ENCODE data around the gene RNF183.
A peak's percentile ranks its signal among the peaks of the same experiment; 100 is the strongest.
"Not testable (repeated sequence)": the region's sequence is repeated elsewhere in the genome, so short reads cannot be mapped to it uniquely, and the experiment has no call there.

RNF183 gene

DNA sequence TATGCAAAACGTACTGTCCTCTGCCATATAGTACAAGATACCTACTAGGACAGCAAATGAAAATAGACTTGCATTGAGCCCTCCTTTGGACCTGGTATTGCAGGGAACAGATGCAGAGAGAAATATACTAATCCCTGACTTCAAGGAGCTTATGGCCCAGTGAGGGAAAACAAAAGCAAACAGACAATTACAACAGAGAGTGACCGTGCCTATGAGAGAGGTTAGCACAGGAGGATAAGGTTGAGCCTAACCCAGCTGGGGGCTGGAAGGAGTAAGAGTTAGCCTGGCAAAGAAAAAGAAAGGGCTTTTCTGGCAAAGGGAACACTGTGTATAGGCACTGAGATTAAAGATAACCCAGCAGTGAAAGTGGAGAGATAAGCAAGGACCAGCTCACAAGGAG lies 33.3 kb downstream of the RNF183 start:
- H3K4me3 Mint-ChIP-seq: no peak overlapping the region
- H3K27me3 Mint-ChIP-seq: no peaks in the 10 kb centered on the region
- peak overlapping the region; percentile 36 for H3K27ac Mint-ChIP-seq

GRCh38 chr9:113269355-113269754 lies 33.8 kb downstream of the RNF183 start:
- peaks cover 20% of the 10 kb centered on the region for H3K4me1 Mint-ChIP-seq (ENCODE audit: low read depth)
- no peaks in the 10 kb centered on the region for H3K27me3 Mint-ChIP-seq
- no peak overlapping the region for H3K4me3 Mint-ChIP-seq
- peaks cover 5% of the 10 kb centered on the region for H3K36me3 Mint-ChIP-seq
- H3K27ac Mint-ChIP-seq: peak overlapping the region; percentile 36
- no peaks in the 10 kb centered on the region for H3K9me3 Mint-ChIP-seq (ENCODE audit: low read depth)

More for the DNA sequence above, 33.3 kb downstream of the RNF183 start:
- Mint-ChIP-seq H3K9me3 (ENCODE audit: low read depth) (no peaks in the 10 kb centered on the region), H3K36me3 (peaks cover 3% of the 10 kb centered on the region), H3K4me1 (ENCODE audit: low read depth) (peaks cover 21% of the 10 kb centered on the region)

- Mint-ChIP-seq H3K27me3 (no peaks in the 10 kb centered on the region), H3K4me3 (no peak overlapping the region), H3K4me1 (ENCODE audit: low read depth) (peaks cover 11% of the 10 kb centered on the region), H3K36me3 (peaks cover 5% of the 10 kb centered on the region), H3K27ac (no peak overlapping the region), H3K9me3 (ENCODE audit: low read depth) (no peaks in the 10 kb centered on the region)
Measured at GRCh38 chr9:113267911-113268566, 35.1 kb downstream of the RNF183 start.

DNA sequence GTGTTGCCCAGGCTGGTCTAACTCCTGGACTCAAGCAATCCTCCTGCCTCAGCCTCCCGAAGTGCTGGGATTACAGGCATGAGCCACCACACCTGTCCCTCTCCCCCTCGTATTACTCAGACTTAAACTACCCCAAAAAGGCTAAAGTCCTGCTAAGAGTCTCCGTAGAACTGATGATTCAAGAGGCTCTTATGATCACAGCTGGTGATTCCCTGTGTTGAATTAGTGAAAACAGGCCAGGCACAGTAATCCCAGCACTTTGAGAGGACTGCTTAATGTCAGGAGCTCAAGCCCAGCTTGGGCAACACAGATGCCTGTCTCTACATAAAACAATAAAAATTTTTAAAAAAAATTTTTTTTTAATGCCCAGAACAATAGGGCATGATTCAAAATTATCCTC lies 37.0 kb downstream of the RNF183 start:
- Mint-ChIP-seq H3K4me3 (no peak overlapping the region), H3K36me3 (peaks cover 5% of the 10 kb centered on the region), H3K4me1 (ENCODE audit: low read depth) (peaks cover 11% of the 10 kb centered on the region), H3K9me3 (ENCODE audit: low read depth) (no peaks in the 10 kb centered on the region), H3K27me3 (no peaks in the 10 kb centered on the region), H3K27ac (no peak overlapping the region)

GRCh38 chr9:113261917-113262671 lies 41.1 kb downstream of the RNF183 start:
- no peaks in the 10 kb centered on the region for H3K9me3 Mint-ChIP-seq (ENCODE audit: low read depth)
- no peaks in the 10 kb centered on the region for H3K27me3 Mint-ChIP-seq
- H3K36me3 Mint-ChIP-seq: peaks cover 21% of the 10 kb centered on the region
- H3K4me3 Mint-ChIP-seq: no peak overlapping the region
- H3K4me1 Mint-ChIP-seq (ENCODE audit: low read depth): no peaks in the 10 kb centered on the region
- H3K27ac Mint-ChIP-seq: no peak overlapping the region

- Mint-ChIP-seq H3K27me3 (no peaks in the 10 kb centered on the region), H3K36me3 (peaks cover 24% of the 10 kb centered on the region), H3K27ac (no peak overlapping the region), H3K4me1 (ENCODE audit: low read depth) (no peaks in the 10 kb centered on the region), H3K9me3 (ENCODE audit: low read depth) (no peaks in the 10 kb centered on the region), H3K4me3 (no peak overlapping the region)
Measured at GRCh38 chr9:113258282-113258681, 44.9 kb downstream of the RNF183 start.

GRCh38 chr9:113257863-113258262 lies 45.3 kb downstream of the RNF183 start:
- H3K4me3 Mint-ChIP-seq: no peak overlapping the region
- no peaks in the 10 kb centered on the region for H3K9me3 Mint-ChIP-seq (ENCODE audit: low read depth)
- peaks cover 24% of the 10 kb centered on the region for H3K36me3 Mint-ChIP-seq
- no peaks in the 10 kb centered on the region for H3K27me3 Mint-ChIP-seq
- H3K27ac Mint-ChIP-seq: no peak overlapping the region
- H3K4me1 Mint-ChIP-seq (ENCODE audit: low read depth): no peaks in the 10 kb centered on the region

DNA sequence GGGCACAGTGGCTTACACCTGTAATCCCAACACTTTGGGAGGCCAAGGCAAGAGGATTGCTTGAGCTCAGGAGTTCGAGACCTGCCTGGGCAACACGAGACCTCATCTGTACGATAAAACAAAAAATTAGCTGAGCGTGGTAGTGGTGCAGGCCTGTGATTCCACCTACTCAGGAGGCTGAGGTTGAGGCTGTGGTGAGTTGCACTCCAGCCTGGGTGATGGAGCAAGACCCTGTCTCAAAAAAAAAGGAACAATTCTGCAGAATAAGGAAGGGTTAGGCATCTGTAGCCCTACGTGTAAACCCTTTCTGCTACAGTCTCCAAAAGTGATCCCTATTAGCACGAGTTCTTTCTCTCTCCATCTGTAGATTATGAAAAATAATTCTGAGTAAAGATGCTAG lies 47.7 kb downstream of the RNF183 start:
- no peaks in the 10 kb centered on the region for H3K27me3 Mint-ChIP-seq
- no peaks in the 10 kb centered on the region for H3K4me1 Mint-ChIP-seq (ENCODE audit: low read depth)
- no peaks in the 10 kb centered on the region for H3K9me3 Mint-ChIP-seq (ENCODE audit: low read depth)
- no peak overlapping the region for H3K4me3 Mint-ChIP-seq
- peaks cover 26% of the 10 kb centered on the region for H3K36me3 Mint-ChIP-seq
- H3K27ac Mint-ChIP-seq: no peak overlapping the region

- H3K4me1 Mint-ChIP-seq (ENCODE audit: low read depth): no peaks in the 10 kb centered on the region
- peaks cover 22% of the 10 kb centered on the region for H3K36me3 Mint-ChIP-seq
- H3K27ac Mint-ChIP-seq: no peak overlapping the region
- no peak overlapping the region for H3K4me3 Mint-ChIP-seq
- no peaks in the 10 kb centered on the region for H3K27me3 Mint-ChIP-seq
- H3K9me3 Mint-ChIP-seq (ENCODE audit: low read depth): no peaks in the 10 kb centered on the region
Measured at GRCh38 chr9:113254991-113255390, 48.2 kb downstream of the RNF183 start.

GRCh38 chr9:113250807-113251206 lies 52.4 kb downstream of the RNF183 start:
- H3K9me3 Mint-ChIP-seq (ENCODE audit: low read depth): no peaks in the 10 kb centered on the region
- no peaks in the 10 kb centered on the region for H3K27me3 Mint-ChIP-seq
- H3K4me1 Mint-ChIP-seq (ENCODE audit: low read depth): no peaks in the 10 kb centered on the region
- H3K36me3 Mint-ChIP-seq: peaks cover 10% of the 10 kb centered on the region
- no peak overlapping the region for H3K4me3 Mint-ChIP-seq
- no peak overlapping the region for H3K27ac Mint-ChIP-seq

DNA sequence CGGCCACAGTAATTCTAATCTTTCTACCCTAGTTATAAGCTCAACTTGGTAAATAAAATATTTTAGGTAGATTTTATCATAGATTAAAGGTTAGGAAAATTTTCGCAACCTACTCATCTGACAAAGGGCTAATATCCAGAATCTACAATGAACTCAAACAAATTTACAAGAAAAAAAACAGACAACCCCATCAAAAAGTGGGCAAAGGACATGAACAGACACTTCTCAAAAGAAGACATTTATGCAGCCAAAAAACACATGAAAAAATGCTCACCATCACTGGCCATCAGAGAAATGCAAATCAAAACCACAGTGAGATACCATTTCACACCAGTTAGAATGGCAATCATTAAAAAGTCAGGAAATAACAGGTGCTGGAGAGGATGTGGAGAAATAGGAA lies 53.5 kb downstream of the RNF183 start:
- not testable (repeated sequence) for H3K4me3 Mint-ChIP-seq; H3K27me3 Mint-ChIP-seq; H3K4me1 Mint-ChIP-seq (ENCODE audit: low read depth); H3K36me3 Mint-ChIP-seq; H3K27ac Mint-ChIP-seq; H3K9me3 Mint-ChIP-seq (ENCODE audit: low read depth)

GRCh38 chr9:113247640-113248039 lies 55.5 kb downstream of the RNF183 start:
- Mint-ChIP-seq H3K4me3 (no peak overlapping the region), H3K27me3 (no peaks in the 10 kb centered on the region), H3K9me3 (ENCODE audit: low read depth) (no peaks in the 10 kb centered on the region), H3K27ac (no peak overlapping the region), H3K36me3 (peaks cover 7% of the 10 kb centered on the region), H3K4me1 (ENCODE audit: low read depth) (no peaks in the 10 kb centered on the region)
